T-cell (primary cell): ENCODE data around the gene SART3. TPM values are rescaled to one million over a fixed set of nuclear protein-coding genes. Genes with fewer than 3 reads are reported as not detected.

ENCODE experiments used
- ATAC-seq, 4 experiments: fragments of 200-7000 bp in 3 of 4; fragments of 150-1000 bp in 1 of 4; cut with Tn5 transposase; replicated peaks in 1 of 4; 1 replicate in 3 of 4; 2 replicates in 1 of 4; pipeline ENCODE4 v1.10.0; 2021; ENCODE audit warnings: moderate library complexity in 3 of 4, mild to moderate bottlenecking in 2 of 4, moderate number of reproducible peaks in 1 of 4
- CTCF ChIA-PET, 2 donors: fragments of 300-600 bp; sonication (Branson Sonifier 250); formaldehyde crosslinking; loops; one replicate each; lab custom pipeline; 2022; ENCODE audit warnings: antibody characterized with exemption in 2 of 2; lab: Charles Lee
- POLR2A ChIA-PET, 2 donors: fragments of 300-600 bp; sonication (Branson Sonifier 250); formaldehyde crosslinking; loops; one replicate each; lab custom pipeline; 2022; ENCODE audit warnings: antibody characterized with exemption in 2 of 2; lab: Charles Lee
- DNase-seq, 35 experiments: peaks; one replicate each; pipeline versions ENCODE4 v3.0.0 to v3.0.0-alpha.2; 2013 to 2023
- H3K27ac ChIP-seq: one replicate; pipeline ENCODE4 v1.5.1; 2013; ENCODE audit warnings: low read length
- H3K27me3 ChIP-seq, 2 experiments: replicated peaks in 1 of 2; 1 replicate in 1 of 2; 2 replicates in 1 of 2; pipeline versions ENCODE4 v1.6.1 to v1.7.0; 2013; ENCODE audit warnings: low read length in 1 of 2, mixed read lengths in 1 of 2; ENCODE audit not compliant: control insufficient read depth in 2 of 2, insufficient read depth in 2 of 2; ENCODE audit errors: extremely low read depth in 1 of 2
- H3K36me3 ChIP-seq, 2 donors: 1 replicate in 1 of 2; 2 replicates in 1 of 2; pipeline versions ENCODE4 v1.6.1 to v1.7.0; 2013; ENCODE audit warnings: low read length in 1 of 2; ENCODE audit not compliant: control insufficient read depth in 2 of 2, insufficient read depth in 1 of 2; ENCODE audit errors: extremely low read depth in 1 of 2
- H3K4me1 ChIP-seq, 2 experiments: 1 replicate in 1 of 2; 2 replicates in 1 of 2; pipeline versions ENCODE4 v1.6.1 to v1.7.0; 2013; ENCODE audit warnings: low read length in 2 of 2, mixed read lengths in 1 of 2; ENCODE audit not compliant: insufficient read depth in 2 of 2, control insufficient read depth in 1 of 2; ENCODE audit errors: extremely low read depth in 1 of 2
- H3K4me3 ChIP-seq, 2 donors: 1 replicate in 1 of 2; 2 replicates in 1 of 2; pipeline versions ENCODE4 v1.5.1 to v1.7.0; 2013; ENCODE audit warnings: mild to moderate bottlenecking in 2 of 2, low read length in 1 of 2, moderate library complexity in 1 of 2; ENCODE audit not compliant: control insufficient read depth in 1 of 2; ENCODE audit errors: extremely low read depth in 1 of 2
- H3K9me3 ChIP-seq: 2 replicates; pipeline ENCODE4 v1.7.0; 2013
- H3K27ac Mint-ChIP-seq, 2 donors: one replicate each; pipeline ENCODE4 v1.8.0; 2020 to 2021; ENCODE audit warnings: mild to moderate bottlenecking in 2 of 2, mixed read lengths in 2 of 2
- H3K27me3 Mint-ChIP-seq, 2 donors: one replicate each; pipeline ENCODE4 v1.8.0; 2021 to 2022; ENCODE audit warnings: mixed read lengths in 2 of 2
- H3K36me3 Mint-ChIP-seq: one replicate; pipeline ENCODE4 v1.8.0; 2021; ENCODE audit warnings: mixed read lengths
- H3K4me1 Mint-ChIP-seq, 3 donors: one replicate each; pipeline ENCODE4 v1.8.0; 2020 to 2022; ENCODE audit warnings: mixed read lengths in 3 of 3, mild to moderate bottlenecking in 1 of 3
- H3K4me3 Mint-ChIP-seq, 3 donors: one replicate each; pipeline ENCODE4 v1.8.0; 2020 to 2022; ENCODE audit warnings: mild to moderate bottlenecking in 3 of 3, mixed read lengths in 3 of 3, moderate library complexity in 3 of 3
- H3K9me3 Mint-ChIP-seq, 3 donors: one replicate each; pipeline ENCODE4 v1.8.0; 2020 to 2022; ENCODE audit warnings: mixed read lengths in 3 of 3
- WGBS: methylation state at CpG from one replicate; pipeline ENCODE4 v1.1.5; 2013; ENCODE audit warnings: missing lambda C conversion rate; ENCODE audit not compliant: insufficient coverage; 5-methylcytosine and 5-hydroxymethylcytosine counted together
- total RNA-seq, 35 experiments: library from RNA in 6 of 35; stranded (reverse) in 6 of 35; fragments of 120-200 nt in 1 of 35; gene quantifications; one replicate each; pipeline versions ENCODE4 v1.2.1 to v1.2.4 and lab custom pipeline; 2013 to 2026

SART3 gene
- total RNA-seq, 5 donors from 2014 or later (not counting 1 experiment from before 2014, with no cell fraction given): 76.3 to 107 (median 84.9) TPM

DNA sequence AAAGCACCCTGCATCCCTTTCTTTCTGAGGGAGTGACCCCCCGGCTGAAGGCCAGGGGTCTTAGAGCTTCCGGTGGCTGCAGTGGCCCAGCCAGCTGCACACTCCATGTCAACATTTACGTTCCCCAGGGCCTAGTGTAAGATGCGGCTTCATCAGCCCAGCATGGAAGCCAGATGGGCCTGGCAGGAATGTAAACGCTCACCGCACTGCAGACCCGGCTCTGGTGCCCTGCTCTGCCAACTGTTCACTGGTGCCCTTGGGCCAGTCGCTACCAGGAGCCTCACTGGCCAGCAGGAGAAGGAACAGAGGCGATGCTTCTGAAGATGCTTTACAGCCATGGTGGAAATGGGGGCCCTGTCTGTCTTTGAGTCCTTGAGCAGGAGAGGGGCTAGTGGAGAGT lies 45.5 kb upstream of the SART3 start:
- Histone ChIP-seq H3K36me3 (no peaks in the 10 kb centered on the region), H3K27me3 (peaks cover 0 to 9% of the 10 kb centered on the region in 2 experiments), H3K27ac (no peak overlapping the region), H3K4me1 (no peaks in the 10 kb centered on the region), H3K9me3 (no peaks in the 10 kb centered on the region), H3K4me3 (no peak overlapping the region)
- Mint-ChIP-seq H3K27ac (no peak overlapping the region), H3K4me1 (peaks cover 0 to under 1% (median 0%) of the 10 kb centered on the region in 3 donors), H3K4me3 (no peak overlapping the region), H3K36me3 (no peaks in the 10 kb centered on the region), H3K9me3 (no peaks in the 10 kb centered on the region), H3K27me3 (no peaks in the 10 kb centered on the region)
- no peak for DNase-seq
- POLR2A ChIA-PET: no interaction called here
- WGBS: 99% methylated on average over 9 of the region's 9 CpGs
- no peak for ATAC-seq
- CTCF ChIA-PET: no interaction called here

DNA sequence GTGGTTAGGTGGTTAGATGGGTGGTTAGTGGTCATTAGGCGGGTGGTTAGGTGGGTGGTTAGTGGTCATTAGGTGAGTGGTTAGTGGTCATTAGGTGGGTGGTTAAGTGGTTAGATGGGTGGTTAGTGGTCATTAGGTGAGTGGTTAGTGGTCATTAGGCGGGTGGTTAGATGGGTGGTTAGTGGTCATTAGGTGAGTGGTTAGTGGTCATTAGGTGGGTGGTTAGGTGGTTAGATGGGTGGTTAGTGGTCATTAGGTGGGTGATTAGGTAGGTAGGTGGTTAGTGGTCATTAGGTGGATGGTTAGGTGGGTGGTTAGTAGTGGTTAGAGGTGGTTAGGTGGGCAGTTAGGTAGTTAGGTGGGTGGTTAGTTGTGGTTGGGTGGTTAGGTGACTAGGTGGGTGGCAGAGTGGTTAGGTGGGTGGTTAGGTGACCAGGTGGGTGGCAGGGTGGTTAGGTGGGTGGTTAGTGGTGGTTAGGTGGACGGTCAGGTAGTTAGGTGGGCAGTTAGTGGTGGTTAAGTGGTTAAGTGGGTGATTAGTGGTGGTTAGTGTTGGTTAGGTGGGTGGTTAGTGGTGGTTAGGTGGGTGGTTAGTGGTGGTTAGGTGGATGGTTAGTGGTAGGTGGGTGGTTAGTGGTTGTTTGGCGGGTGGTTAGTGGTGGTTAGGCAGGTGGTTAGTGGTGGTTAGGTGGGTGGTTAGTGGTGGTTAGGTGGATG lies 44.9 kb upstream of the SART3 start:
- H3K4me1 Mint-ChIP-seq: no peaks in the 10 kb centered on the region
- CTCF ChIA-PET: no interaction called here
- Histone ChIP-seq H3K27ac (no peak overlapping the region), H3K36me3 (no peaks in the 10 kb centered on the region), H3K4me1 (no peaks in the 10 kb centered on the region), H3K4me3 (no peak overlapping the region), H3K9me3 (no peaks in the 10 kb centered on the region), H3K27me3 (peaks cover 0 to 9% of the 10 kb centered on the region in 2 experiments)
- POLR2A ChIA-PET: no interaction called here
- no peaks in the 10 kb centered on the region for H3K27me3 Mint-ChIP-seq
- WGBS: 66% methylated on average over 4 of the region's 4 CpGs
- ATAC-seq: no peak
- no peak overlapping the region for H3K4me3 Mint-ChIP-seq
- DNase-seq: no peak
- no peaks in the 10 kb centered on the region for H3K9me3 Mint-ChIP-seq
- H3K36me3 Mint-ChIP-seq: no peaks in the 10 kb centered on the region
- no peak overlapping the region for H3K27ac Mint-ChIP-seq

DNA sequence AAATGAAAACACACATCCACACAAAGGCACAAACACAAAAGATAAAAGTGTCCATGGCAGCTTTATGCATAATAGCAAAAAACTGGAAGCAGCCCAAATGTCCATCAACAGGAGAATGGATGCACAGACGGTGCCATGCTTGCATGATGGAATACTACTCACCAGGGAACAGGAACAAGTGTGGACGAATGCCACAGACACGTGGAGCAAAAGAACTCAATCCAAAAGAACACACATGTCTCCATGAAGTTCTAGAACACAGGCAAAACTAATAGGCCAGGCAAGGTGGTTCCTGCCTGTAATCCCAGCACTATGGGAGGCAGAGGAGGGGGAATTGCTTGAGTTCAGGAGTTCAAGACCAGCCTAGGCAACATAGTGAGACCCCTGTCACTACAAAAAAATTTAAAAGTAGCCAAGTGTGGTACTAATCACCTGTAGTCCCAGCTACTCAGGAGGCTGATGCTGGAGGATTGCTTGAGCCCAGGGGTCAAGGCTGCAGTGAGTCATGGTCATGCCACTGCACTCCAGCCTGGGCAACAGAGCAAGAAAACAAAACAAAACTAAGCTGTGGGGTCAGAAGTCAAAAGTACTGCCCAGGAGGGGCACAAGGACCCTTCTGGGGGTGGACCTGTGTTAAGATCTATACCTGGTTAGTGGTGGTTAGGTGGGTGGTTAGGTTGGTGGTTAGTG lies 44.2 kb upstream of the SART3 start:
- no peaks in the 10 kb centered on the region for H3K9me3 ChIP-seq
- H3K27ac ChIP-seq: no peak overlapping the region
- Mint-ChIP-seq H3K4me1 (no peaks in the 10 kb centered on the region), H3K27me3 (no peaks in the 10 kb centered on the region), H3K27ac (no peak overlapping the region), H3K36me3 (no peaks in the 10 kb centered on the region), H3K4me3 (no peak overlapping the region), H3K9me3 (no peaks in the 10 kb centered on the region)
- H3K4me3 ChIP-seq: no peak overlapping the region
- WGBS: 86% methylated on average over 1 of the region's 3 CpGs
- DNase-seq (no peak), ATAC-seq (no peak)
- ChIA-PET POLR2A (no interaction called here), CTCF (no interaction called here)
- H3K36me3 ChIP-seq: no peaks in the 10 kb centered on the region
- peaks cover 0 to 9% of the 10 kb centered on the region in 2 experiments for H3K27me3 ChIP-seq
- H3K4me1 ChIP-seq: no peaks in the 10 kb centered on the region

DNA sequence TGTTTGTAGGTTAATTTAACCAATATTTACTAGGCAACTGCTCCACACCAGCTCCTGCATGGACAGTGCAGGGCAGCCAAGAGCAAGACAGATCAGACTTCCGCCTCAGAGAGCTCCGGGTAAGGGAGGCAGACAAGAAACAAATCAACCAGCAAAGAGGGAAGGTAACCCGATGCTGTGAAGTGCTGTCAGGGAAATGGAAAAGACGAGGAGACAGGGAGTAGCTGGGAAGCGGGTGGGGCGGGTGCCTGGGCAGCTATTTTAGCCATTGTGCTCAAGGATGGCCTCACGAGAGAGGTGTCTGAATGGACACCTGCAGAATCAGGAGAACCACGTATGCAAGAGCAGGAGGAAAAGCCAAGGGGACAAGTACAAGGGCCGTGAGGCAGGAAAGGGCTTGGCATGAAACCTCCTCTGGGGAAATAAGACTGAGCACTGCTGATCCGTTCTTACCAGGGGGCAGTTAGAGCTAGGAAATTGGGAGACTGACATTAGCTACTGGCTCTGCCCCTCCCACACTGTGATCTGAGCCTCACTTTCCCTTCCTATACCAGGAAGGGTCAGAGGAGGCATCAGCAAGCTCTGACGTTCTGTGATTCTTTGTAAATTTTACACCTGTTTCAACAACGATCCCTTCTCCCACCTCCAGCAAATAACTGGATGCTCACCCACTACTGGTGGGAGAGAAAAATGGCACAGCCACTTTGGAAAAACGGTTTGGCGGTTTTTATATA lies 43.4 kb upstream of the SART3 start:
- H3K27me3 Mint-ChIP-seq: no peaks in the 10 kb centered on the region
- Histone ChIP-seq H3K27me3 (peaks cover 0 to 9% of the 10 kb centered on the region in 2 experiments), H3K4me3 (no peak overlapping the region), H3K9me3 (no peaks in the 10 kb centered on the region), H3K27ac (no peak overlapping the region), H3K4me1 (no peaks in the 10 kb centered on the region), H3K36me3 (no peaks in the 10 kb centered on the region)
- H3K4me3 Mint-ChIP-seq: no peak overlapping the region
- no peaks in the 10 kb centered on the region for H3K4me1 Mint-ChIP-seq
- POLR2A ChIA-PET: no interaction called here
- no peaks in the 10 kb centered on the region for H3K36me3 Mint-ChIP-seq
- WGBS: 73% methylated on average over 11 of the region's 14 CpGs
- CTCF ChIA-PET: interaction anchor here in 1 of 2 donors (1.0 kb wide), 1 partner anchor 10 kb away, joined by 3 read pairs; no protein-coding TSS in a partner anchor
- H3K9me3 Mint-ChIP-seq: no peaks in the 10 kb centered on the region
- ATAC-seq (no peak), DNase-seq (no peak)
- H3K27ac Mint-ChIP-seq: peak overlapping the region in 1 of 2 donors; percentile 20

DNA sequence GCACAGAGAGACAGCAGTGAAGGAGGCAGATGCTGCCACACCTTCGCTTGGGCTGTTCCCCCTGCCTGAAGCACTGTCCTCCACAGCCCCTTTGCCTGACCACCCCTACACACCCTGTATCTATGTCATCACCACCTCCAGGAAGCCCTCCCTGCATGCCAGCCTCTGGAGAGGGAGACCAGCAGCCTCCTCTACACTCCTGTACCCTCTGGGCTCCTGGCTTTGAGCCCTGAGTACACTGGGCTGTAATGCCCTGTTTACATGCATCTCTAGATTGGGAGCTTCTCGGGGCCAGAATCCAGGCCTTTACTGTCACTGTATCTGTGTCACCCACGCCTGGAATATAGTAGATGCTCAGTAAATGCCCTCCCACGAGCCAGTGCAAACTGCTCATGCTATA lies 42.8 kb upstream of the SART3 start:
- Histone ChIP-seq H3K36me3 (no peaks in the 10 kb centered on the region), H3K9me3 (no peaks in the 10 kb centered on the region), H3K27ac (no peak overlapping the region), H3K4me1 (no peaks in the 10 kb centered on the region), H3K27me3 (peaks cover 0 to 9% of the 10 kb centered on the region in 2 experiments), H3K4me3 (no peak overlapping the region)
- WGBS: 94% methylated on average over 2 of the region's 4 CpGs
- no peak for DNase-seq
- ChIA-PET POLR2A (no interaction called here), CTCF (interaction anchor here in 1 of 2 donors (1.0 kb wide), 1 partner anchor 9 kb away, joined by 3 read pairs; no protein-coding TSS in a partner anchor)
- Mint-ChIP-seq H3K4me1 (no peaks in the 10 kb centered on the region), H3K4me3 (no peak overlapping the region), H3K27ac (peak overlapping the region in 1 of 2 donors; percentile 20), H3K27me3 (no peaks in the 10 kb centered on the region), H3K36me3 (no peaks in the 10 kb centered on the region), H3K9me3 (no peaks in the 10 kb centered on the region)
- no peak for ATAC-seq

DNA sequence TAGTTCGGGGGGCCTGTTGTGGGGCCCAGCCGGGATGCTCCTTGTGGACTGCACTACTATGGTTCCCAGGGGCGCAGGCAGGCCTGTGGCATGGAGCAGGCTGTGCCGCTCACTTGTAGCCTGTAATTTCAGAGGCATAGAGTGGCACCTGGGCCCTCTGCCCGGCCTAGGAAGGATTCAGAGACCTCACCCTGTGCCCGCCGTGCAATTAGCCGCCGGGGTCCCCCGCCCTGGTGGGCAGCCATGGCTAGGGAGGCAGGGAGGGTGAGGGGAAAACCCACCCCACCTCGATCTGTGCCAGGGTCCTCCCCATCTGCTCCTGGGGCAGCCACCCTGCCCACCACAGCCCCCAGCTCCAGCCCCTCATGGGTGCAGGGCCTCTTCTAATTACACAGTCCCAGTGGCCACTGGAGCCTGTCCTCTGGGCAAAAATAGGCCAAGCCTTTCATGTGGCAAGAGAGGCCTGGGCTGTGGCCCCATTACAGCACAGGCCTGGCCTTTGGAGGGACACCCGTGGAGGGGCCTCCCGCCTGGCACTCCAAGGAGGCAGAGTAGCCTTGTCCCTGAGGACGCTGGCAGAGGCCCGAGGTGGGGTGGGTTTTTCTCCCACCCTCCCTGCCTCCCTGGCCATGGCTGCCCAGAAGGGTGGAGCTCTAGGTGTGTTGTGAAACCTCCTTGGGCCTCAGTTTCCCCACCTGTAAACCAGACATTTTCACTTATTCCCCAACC lies 42.2 kb upstream of the SART3 start:
- Histone ChIP-seq H3K4me1 (no peaks in the 10 kb centered on the region), H3K27me3 (peaks cover 0 to 9% of the 10 kb centered on the region in 2 experiments), H3K27ac (no peak overlapping the region), H3K9me3 (no peaks in the 10 kb centered on the region), H3K4me3 (no peak overlapping the region), H3K36me3 (no peaks in the 10 kb centered on the region)
- POLR2A ChIA-PET: no interaction called here
- Mint-ChIP-seq H3K27ac (no peak overlapping the region), H3K4me3 (no peak overlapping the region), H3K36me3 (no peaks in the 10 kb centered on the region), H3K27me3 (no peaks in the 10 kb centered on the region), H3K4me1 (no peaks in the 10 kb centered on the region), H3K9me3 (no peaks in the 10 kb centered on the region)
- CTCF ChIA-PET: no interaction called here
- no peak for ATAC-seq
- WGBS: 78% methylated on average over 5 of the region's 15 CpGs
- DNase-seq: no peak
